ENCODE measurements around the gene MRPS35.

The MRPS35 gene

DNA sequence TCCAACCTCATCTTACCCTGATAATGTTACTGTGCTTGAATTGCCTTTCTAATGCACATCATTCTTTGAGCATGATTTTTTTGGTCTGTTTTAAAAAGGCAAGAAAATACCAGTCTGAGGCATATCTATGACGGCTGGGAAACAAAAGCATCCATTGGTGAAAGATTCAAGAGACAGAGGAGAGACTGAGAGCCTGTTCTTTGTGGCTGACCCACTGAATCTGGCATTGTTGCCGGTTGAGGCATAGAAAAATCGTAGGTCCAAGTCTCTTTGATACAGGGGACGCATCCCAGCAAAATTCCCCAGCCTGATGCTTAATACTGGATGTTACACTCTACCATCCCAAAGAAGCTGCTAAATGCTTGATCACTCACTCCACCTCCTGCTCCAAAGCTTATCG, 66.5 kb downstream of the MRPS35 start:
- no peak overlapping the region for H3K4me3 ChIP-seq (ENCODE audit: low read depth, low read length)
- H3K4me1 ChIP-seq (ENCODE audit: control insufficient read depth, insufficient read depth, low read length): peaks cover 17% of the 10 kb centered on the region
- H3K27ac ChIP-seq (ENCODE audit: low read depth, low read length): no peak overlapping the region
- H3K9ac ChIP-seq (ENCODE audit: low read depth, low read length): no peak overlapping the region
- H3K36me3 ChIP-seq (ENCODE audit: control insufficient read depth, insufficient read depth, low read length): 0 out of 2 replicates have a peak, but pooled peaks cover 2% of the 10 kb centered on the region
- H3K9me3 ChIP-seq (ENCODE audit: control insufficient read depth, insufficient read depth, low read length): no peaks in the 10 kb centered on the region
- H3K27me3 ChIP-seq (ENCODE audit: control insufficient read depth, insufficient read depth, low read length): no peaks in the 10 kb centered on the region

- Histone ChIP-seq H3K4me1 (ENCODE audit: control insufficient read depth, insufficient read depth, low read length) (peaks cover 26% of the 10 kb centered on the region), H3K4me3 (ENCODE audit: low read depth, low read length) (no peak overlapping the region), H3K27ac (ENCODE audit: low read depth, low read length) (no peak overlapping the region), H3K36me3 (ENCODE audit: control insufficient read depth, insufficient read depth, low read length) (peaks cover 2% of the 10 kb centered on the region; the same call in 1 of the 2 replicates), H3K27me3 (ENCODE audit: control insufficient read depth, insufficient read depth, low read length) (no peaks in the 10 kb centered on the region), H3K9me3 (ENCODE audit: control insufficient read depth, insufficient read depth, low read length) (no peaks in the 10 kb centered on the region), H3K9ac (ENCODE audit: low read depth, low read length) (no peak overlapping the region)
These were observed 67.6 kb downstream of the MRPS35 start for GRCh38 chr12:27778206-27778605.

DNA sequence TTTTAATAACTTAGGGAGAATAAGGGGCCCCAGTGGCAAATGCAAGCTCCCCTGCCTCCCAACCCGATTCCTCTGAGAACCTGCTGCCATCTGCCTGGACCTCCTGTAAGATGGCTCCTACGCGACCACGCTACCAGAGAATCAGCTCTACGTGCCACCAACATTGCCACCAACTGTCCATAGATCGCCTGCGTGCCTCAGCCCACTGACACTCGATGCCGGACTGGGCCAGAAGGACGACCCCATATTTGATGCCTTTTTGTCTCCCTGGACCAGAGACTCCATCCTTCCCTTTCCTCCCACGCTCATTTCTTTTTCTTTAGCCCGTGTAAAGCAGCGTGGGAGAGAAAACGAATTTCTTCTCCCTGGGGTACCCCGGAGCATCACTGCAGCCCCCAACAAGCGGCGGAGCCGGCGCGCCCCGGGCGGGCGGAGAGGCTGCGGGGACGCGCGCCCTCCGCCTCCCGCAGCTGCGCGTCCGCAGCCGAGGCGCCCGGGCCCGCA, 68.8 kb downstream of the MRPS35 start:
- H3K27me3 ChIP-seq (ENCODE audit: control insufficient read depth, insufficient read depth, low read length): no peaks in the 10 kb centered on the region
- peak overlapping the region; percentile 94 for H3K9ac ChIP-seq (ENCODE audit: low read depth, low read length)
- H3K27ac ChIP-seq (ENCODE audit: low read depth, low read length): peak overlapping the region; percentile 86
- H3K4me3 ChIP-seq (ENCODE audit: low read depth, low read length): peak overlapping the region; percentile 84
- H3K36me3 ChIP-seq (ENCODE audit: control insufficient read depth, insufficient read depth, low read length): peaks cover 2% of the 10 kb centered on the region; the same call in 1 of the 2 replicates
- H3K9me3 ChIP-seq (ENCODE audit: control insufficient read depth, insufficient read depth, low read length): no peaks in the 10 kb centered on the region
- peaks cover 26% of the 10 kb centered on the region for H3K4me1 ChIP-seq (ENCODE audit: control insufficient read depth, insufficient read depth, low read length)

DNA sequence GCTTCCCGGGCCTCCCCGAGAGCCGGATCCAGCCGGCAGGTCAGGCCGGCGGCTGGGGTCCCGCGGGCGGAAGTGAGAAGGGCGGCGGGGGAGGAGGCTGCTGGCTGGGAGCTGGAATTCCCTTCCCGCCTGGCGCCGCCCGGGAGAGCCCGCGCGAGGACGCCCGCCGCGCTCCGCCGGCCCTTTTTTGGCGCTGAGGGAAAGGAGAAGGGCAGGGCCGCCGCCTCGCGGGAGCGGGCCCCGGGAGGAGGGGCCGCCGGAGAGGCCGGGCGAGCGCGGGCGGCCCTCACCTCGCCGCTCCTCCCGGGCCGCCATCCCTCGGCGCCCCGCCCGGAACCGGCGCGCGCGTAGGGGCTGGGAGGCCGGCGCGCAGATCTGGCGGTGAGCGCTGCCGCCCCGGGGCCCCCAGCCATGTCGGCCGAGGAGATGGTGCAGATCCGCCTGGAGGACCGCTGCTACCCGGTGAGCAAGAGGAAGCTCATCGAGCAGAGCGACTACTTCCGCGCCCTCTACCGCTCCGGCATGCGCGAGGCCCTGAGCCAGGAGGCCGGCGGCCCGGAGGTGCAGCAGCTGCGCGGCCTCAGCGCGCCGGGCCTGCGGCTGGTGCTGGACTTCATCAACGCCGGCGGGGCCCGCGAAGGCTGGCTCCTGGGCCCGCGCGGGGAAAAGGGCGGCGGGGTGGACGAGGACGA, 69.4 kb downstream of the MRPS35 start, which contains the start of the genes KLHL42 and MANSC4:
KLHL42 (plus strand) TSS at position 314 of the 692 bp plus-strand sequence; CDS start at position 412, 98 bp downstream.
MANSC4 (minus strand) TSS at position 317 of the 692 bp plus-strand sequence. CDS start 8,960 bp downstream, outside the sequence.
- Histone ChIP-seq H3K9me3 (ENCODE audit: control insufficient read depth, insufficient read depth, low read length) (no peaks in the 10 kb centered on the region), H3K27me3 (ENCODE audit: control insufficient read depth, insufficient read depth, low read length) (no peaks in the 10 kb centered on the region), H3K27ac (ENCODE audit: low read depth, low read length) (peak within 1 kb of the TSS; percentile 86), H3K4me1 (ENCODE audit: control insufficient read depth, insufficient read depth, low read length) (peaks cover 26% of the 10 kb centered on the region), H3K9ac (ENCODE audit: low read depth, low read length) (peak within 1 kb of the TSS; percentile 94), H3K4me3 (ENCODE audit: low read depth, low read length) (peak within 1 kb of the TSS; percentile 84), H3K36me3 (ENCODE audit: control insufficient read depth, insufficient read depth, low read length) (peaks cover 2% of the 10 kb centered on the region; the same call in 1 of the 2 replicates)

GRCh38 chr12:27780612-27781408, 70.2 kb downstream of the MRPS35 start:
- peaks cover 26% of the 10 kb centered on the region for H3K4me1 ChIP-seq (ENCODE audit: control insufficient read depth, insufficient read depth, low read length)

DNA sequence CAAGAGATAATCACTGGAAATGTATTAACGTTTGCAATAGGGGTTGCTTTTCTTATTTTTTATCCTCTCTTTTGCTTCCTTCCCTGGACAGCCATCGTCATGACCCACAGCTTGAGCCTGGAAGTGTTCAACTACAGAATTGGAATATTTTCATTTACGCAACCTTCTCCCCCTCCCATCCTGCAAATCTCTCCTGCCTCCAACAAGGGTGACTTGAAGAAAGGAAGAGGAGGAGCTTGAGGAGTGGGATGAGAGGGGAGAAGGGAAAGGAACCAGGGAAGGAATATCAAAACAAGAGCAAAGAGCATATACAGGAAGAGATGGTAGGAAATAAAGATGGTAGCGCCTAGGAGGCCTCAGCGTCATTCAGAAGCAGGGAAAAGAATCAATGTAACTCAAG, 71.0 kb downstream of the MRPS35 start:
- H3K9me3 ChIP-seq (ENCODE audit: control insufficient read depth, insufficient read depth, low read length): no peaks in the 10 kb centered on the region
- peaks cover 2% of the 10 kb centered on the region for H3K36me3 ChIP-seq (ENCODE audit: control insufficient read depth, insufficient read depth, low read length)
- H3K4me1 ChIP-seq (ENCODE audit: control insufficient read depth, insufficient read depth, low read length): peaks cover 26% of the 10 kb centered on the region
- no peaks in the 10 kb centered on the region for H3K27me3 ChIP-seq (ENCODE audit: control insufficient read depth, insufficient read depth, low read length)
- H3K9ac ChIP-seq (ENCODE audit: low read depth, low read length): no peak overlapping the region
- peak overlapping the region; percentile 74 for H3K27ac ChIP-seq (ENCODE audit: low read depth, low read length)
- peak overlapping the region; percentile 84 for H3K4me3 ChIP-seq (ENCODE audit: low read depth, low read length)

More at GRCh38 chr12:27780612-27781408, 70.2 kb downstream of the MRPS35 start:
- Histone ChIP-seq H3K9ac (ENCODE audit: low read depth, low read length) (peak overlapping the region; percentile 94), H3K4me3 (ENCODE audit: low read depth, low read length) (peak overlapping the region; percentile 84), H3K27ac (ENCODE audit: low read depth, low read length) (peak overlapping the region; percentile 86), H3K36me3 (ENCODE audit: control insufficient read depth, insufficient read depth, low read length) (peaks cover 2% of the 10 kb centered on the region), H3K9me3 (ENCODE audit: control insufficient read depth, insufficient read depth, low read length) (no peaks in the 10 kb centered on the region), H3K27me3 (ENCODE audit: control insufficient read depth, insufficient read depth, low read length) (no peaks in the 10 kb centered on the region)

DNA sequence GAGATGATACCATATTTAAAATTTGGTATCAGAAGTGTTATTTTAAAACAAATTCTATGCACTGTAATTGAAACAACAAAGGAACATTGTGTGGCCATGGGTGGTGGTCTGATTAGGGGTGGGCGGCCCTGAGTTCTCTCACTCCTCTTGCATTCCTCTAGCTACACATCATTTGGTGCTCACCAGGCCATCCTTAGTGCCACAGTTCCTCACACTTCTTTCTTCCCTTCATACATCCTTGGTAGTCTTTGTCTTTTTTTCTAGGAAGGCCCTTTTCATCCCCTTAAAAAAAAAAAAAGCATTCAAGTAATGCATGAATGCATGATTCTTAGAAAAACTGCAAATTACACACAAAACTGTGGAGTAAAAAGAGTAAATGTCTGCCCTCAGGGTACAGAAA, 71.8 kb downstream of the MRPS35 start:
- Histone ChIP-seq H3K36me3 (ENCODE audit: control insufficient read depth, insufficient read depth, low read length) (peaks cover 2% of the 10 kb centered on the region), H3K4me3 (ENCODE audit: low read depth, low read length) (no peak overlapping the region), H3K27ac (ENCODE audit: low read depth, low read length) (peak overlapping the region; percentile 74), H3K9ac (ENCODE audit: low read depth, low read length) (no peak overlapping the region), H3K4me1 (ENCODE audit: control insufficient read depth, insufficient read depth, low read length) (peaks cover 26% of the 10 kb centered on the region), H3K9me3 (ENCODE audit: control insufficient read depth, insufficient read depth, low read length) (no peaks in the 10 kb centered on the region), H3K27me3 (ENCODE audit: control insufficient read depth, insufficient read depth, low read length) (no peaks in the 10 kb centered on the region)

DNA sequence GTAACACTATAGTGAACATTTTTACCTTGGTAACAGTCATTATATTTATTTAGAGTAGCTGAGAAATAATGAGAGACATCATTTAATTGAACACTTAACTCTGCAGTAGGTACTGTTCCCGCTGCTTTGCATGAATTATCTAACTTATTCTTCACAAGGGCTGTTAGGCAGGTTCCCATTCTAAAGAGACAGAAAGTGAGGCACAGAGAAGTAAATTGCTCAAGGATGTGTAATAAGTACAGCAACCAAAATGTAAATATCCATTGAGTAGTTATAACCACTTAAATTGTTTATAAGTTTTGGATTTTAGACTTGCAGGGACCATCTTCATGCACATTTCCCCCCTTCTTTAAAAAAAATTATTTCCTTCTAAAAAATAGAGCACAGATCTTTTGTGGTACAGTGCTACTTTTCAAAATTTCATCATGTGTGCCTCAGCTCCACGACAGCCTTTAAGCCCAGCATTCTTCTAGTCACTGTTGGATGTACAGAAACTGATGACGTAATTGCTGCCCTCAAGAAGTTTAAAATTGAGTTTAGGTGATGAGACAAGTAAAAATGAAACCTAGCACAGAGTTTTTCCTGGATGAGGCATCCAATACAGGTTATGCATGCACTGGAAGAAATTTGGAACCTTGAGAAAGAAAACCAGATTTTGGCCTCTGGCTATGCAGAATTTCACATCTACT, 75.4 kb downstream of the MRPS35 start:
- Histone ChIP-seq H3K36me3 (ENCODE audit: control insufficient read depth, insufficient read depth, low read length) (peaks cover 8% of the 10 kb centered on the region), H3K9ac (ENCODE audit: low read depth, low read length) (no peak overlapping the region), H3K4me3 (ENCODE audit: low read depth, low read length) (no peak overlapping the region), H3K4me1 (ENCODE audit: control insufficient read depth, insufficient read depth, low read length) (peaks cover 20% of the 10 kb centered on the region), H3K27ac (ENCODE audit: low read depth, low read length) (no peak overlapping the region), H3K27me3 (ENCODE audit: control insufficient read depth, insufficient read depth, low read length) (no peaks in the 10 kb centered on the region), H3K9me3 (ENCODE audit: control insufficient read depth, insufficient read depth, low read length) (no peaks in the 10 kb centered on the region)

DNA sequence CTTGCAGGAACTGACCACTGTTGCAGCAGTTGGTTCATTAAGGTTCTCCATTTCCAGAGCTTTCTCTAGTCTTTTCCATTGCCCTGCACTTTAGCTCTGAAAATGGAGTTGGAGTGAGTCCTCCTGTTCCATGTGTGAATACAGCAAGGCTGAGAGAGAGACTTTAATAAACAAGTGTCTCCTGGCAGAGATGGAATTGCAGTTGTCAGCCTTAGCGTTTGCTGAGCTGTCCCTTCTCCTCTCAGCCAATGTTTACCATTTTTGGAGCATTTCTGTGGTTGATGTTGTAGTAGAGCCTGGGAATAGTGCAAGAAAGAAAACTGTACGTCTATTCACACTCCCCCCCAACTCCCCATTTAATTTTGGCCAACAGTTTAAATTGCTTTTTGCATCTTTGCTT, 76.9 kb downstream of the MRPS35 start:
- Histone ChIP-seq H3K4me3 (ENCODE audit: low read depth, low read length) (no peak overlapping the region), H3K27ac (ENCODE audit: low read depth, low read length) (no peak overlapping the region), H3K4me1 (ENCODE audit: control insufficient read depth, insufficient read depth, low read length) (peaks cover 5% of the 10 kb centered on the region; the same call in 1 of the 2 replicates), H3K9me3 (ENCODE audit: control insufficient read depth, insufficient read depth, low read length) (no peaks in the 10 kb centered on the region), H3K9ac (ENCODE audit: low read depth, low read length) (no peak overlapping the region), H3K36me3 (ENCODE audit: control insufficient read depth, insufficient read depth, low read length) (peaks cover 18% of the 10 kb centered on the region), H3K27me3 (ENCODE audit: control insufficient read depth, insufficient read depth, low read length) (no peaks in the 10 kb centered on the region)

DNA sequence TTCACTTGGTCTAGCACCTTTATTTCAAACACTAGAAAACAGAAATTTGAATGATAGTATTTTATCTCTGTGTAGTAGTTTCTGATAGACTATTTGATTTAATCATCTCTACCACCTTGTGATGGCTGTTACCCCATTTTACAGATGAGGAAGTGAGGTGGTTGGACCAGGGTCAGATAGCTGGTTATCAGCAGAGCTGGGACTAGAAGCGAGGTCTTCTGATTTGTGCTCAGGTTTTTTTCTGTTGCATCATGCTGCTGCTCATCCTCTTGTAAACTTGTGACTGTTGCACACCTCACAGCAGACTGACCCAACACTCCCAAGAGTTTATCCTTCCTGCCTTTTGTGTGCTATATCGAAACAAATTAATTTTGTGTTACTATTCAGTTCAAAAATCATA, 79.5 kb downstream of the MRPS35 start:
- no peaks in the 10 kb centered on the region for H3K9me3 ChIP-seq (ENCODE audit: control insufficient read depth, insufficient read depth, low read length)
- no peak overlapping the region for H3K9ac ChIP-seq (ENCODE audit: low read depth, low read length)
- no peaks in the 10 kb centered on the region for H3K4me1 ChIP-seq (ENCODE audit: control insufficient read depth, insufficient read depth, low read length)
- no peak overlapping the region for H3K4me3 ChIP-seq (ENCODE audit: low read depth, low read length)
- no peak overlapping the region for H3K27ac ChIP-seq (ENCODE audit: low read depth, low read length)
- no peaks in the 10 kb centered on the region for H3K27me3 ChIP-seq (ENCODE audit: control insufficient read depth, insufficient read depth, low read length)
- H3K36me3 ChIP-seq (ENCODE audit: control insufficient read depth, insufficient read depth, low read length): peaks cover 42% of the 10 kb centered on the region

All from HUES48 (cell line).